Tibial artery (tissue), 4 donors: ENCODE data around the gene CFAP107.
"Not testable (repeated sequence)": the region's sequence is repeated elsewhere in the genome, so short reads cannot be mapped to it uniquely, and the experiment has no call there.

Source experiments
- DNase-seq, 2 donors: peaks; one replicate each; pipeline ENCODE4 v3.0.0-alpha.2; 2019
- H3K27ac ChIP-seq, 2 donors: fragments of 200-600 bp; sonication (generic) in 1 of 2; 1 replicate in 1 of 2; 2 replicates in 1 of 2; pipeline ENCODE4 v1.5.1; 2018 to 2019; ENCODE audit warnings: mild to moderate bottlenecking in 1 of 2
- H3K27me3 ChIP-seq, 2 donors: fragments of 200-600 bp; sonication (generic) in 1 of 2; one replicate each; pipeline versions ENCODE4 v1.5.1 to v1.6.0; 2016 to 2019
- H3K36me3 ChIP-seq, 3 donors: fragments of 200-600 bp; sonication (generic) in 2 of 3; one replicate each; pipeline ENCODE4 v1.5.1; 2016 to 2019; ENCODE audit warnings: mild to moderate bottlenecking in 2 of 3
- H3K4me1 ChIP-seq, 4 donors: fragments of 200-600 bp; sonication (generic) in 2 of 4; 1 replicate in 3 of 4; 2 replicates in 1 of 4; pipeline ENCODE4 v1.5.1; 2016 to 2019
- H3K4me3 ChIP-seq, 2 donors: fragments of 200-600 bp; sonication (generic) in 1 of 2; 1 replicate in 1 of 2; 2 replicates in 1 of 2; pipeline ENCODE4 v1.5.1; 2018 to 2019; ENCODE audit warnings: mild to moderate bottlenecking in 2 of 2
- H3K9me3 ChIP-seq, 3 donors: fragments of 200-600 bp; sonication (generic) in 1 of 3; one replicate each; pipeline ENCODE4 v1.5.1; 2016 to 2019
- intact Hi-C: fragments of 100-400 bp; cut with DNase I; formaldehyde crosslinking; loops from one replicate; pipeline ENCODE4 v1.15.0; 2023; ENCODE audit warnings: low total_unique reads
- TF ChIP-seq, protein P1 (sequence below), 2 experiments: fragments of 200-600 bp in 1 of 2; fragments of 450-650 bp in 1 of 2; IDR thresholded peaks; one replicate each; pipeline ENCODE4 v1.5.1; 2017 to 2019; ENCODE audit warnings: antibody characterized with exemption in 2 of 2, mild to moderate bottlenecking in 1 of 2, moderate library complexity in 1 of 2

CFAP107 gene

DNA sequence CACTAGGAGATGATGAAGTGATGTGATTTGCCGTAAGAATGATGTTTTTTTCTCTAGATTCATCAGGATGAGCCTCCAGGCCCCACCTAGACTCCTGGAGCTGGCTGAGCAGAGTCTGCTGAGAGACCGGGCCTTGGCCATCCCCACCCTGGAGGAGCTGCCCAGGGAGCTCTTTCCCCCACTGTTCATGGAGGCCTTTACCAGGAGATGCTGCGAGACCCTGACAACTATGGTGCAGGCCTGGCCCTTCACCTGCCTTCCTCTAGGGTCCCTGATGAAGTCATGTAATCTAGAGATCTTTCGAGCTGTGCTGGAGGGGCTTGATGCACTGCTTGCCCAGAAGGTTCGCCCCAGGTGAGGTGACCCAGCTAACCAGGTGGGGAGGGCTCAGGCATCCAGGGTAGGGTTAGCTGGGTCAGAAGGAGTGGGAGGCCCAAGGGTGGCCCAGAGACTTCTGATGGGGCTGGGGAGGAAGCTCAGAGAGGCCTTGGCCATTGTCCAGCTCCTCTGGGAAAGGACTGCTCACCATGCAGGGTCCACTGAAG is 28.9 kb downstream of the CFAP107 start:
- no peak overlapping the region for H3K27ac ChIP-seq
- no peaks in the 10 kb centered on the region for H3K36me3 ChIP-seq
- DNase-seq, result no peak
- peaks cover 0 to 13% of the 10 kb centered on the region in 2 donors for H3K27me3 ChIP-seq
- TF ChIP-seq, protein P1, sequence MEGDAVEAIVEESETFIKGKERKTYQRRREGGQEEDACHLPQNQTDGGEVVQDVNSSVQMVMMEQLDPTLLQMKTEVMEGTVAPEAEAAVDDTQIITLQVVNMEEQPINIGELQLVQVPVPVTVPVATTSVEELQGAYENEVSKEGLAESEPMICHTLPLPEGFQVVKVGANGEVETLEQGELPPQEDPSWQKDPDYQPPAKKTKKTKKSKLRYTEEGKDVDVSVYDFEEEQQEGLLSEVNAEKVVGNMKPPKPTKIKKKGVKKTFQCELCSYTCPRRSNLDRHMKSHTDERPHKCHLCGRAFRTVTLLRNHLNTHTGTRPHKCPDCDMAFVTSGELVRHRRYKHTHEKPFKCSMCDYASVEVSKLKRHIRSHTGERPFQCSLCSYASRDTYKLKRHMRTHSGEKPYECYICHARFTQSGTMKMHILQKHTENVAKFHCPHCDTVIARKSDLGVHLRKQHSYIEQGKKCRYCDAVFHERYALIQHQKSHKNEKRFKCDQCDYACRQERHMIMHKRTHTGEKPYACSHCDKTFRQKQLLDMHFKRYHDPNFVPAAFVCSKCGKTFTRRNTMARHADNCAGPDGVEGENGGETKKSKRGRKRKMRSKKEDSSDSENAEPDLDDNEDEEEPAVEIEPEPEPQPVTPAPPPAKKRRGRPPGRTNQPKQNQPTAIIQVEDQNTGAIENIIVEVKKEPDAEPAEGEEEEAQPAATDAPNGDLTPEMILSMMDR (IDR thresholded peaks at IDR 0.05), result no peak
- H3K9me3 ChIP-seq, result no peaks in the 10 kb centered on the region
- no peak overlapping the region for H3K4me3 ChIP-seq
- no peaks in the 10 kb centered on the region for H3K4me1 ChIP-seq
- intact Hi-C loops, result no loop called here

DNA sequence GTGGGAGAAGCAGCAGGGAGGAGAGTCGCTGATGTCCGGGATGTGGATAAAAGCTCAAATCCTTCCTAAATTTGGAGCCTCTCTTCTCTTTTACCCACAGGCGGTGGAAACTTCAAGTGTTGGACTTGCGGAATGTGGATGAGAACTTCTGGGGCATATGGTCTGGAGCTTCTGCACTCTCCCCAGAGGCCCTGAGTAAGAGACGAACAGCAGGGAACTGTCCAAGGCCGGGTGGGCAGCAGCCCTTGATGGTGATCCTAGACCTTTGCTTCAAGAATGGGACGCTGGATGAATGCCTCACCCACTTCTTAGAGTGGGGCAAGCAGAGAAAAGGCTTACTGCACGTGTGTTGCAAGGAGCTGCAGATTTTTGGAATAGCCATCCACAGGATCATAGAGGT is 29.4 kb downstream of the CFAP107 start:
- Histone ChIP-seq H3K9me3 (no peaks in the 10 kb centered on the region), H3K36me3 (no peaks in the 10 kb centered on the region), H3K27ac (no peak overlapping the region), H3K4me1 (no peaks in the 10 kb centered on the region), H3K27me3 (peaks cover 0 to 7% of the 10 kb centered on the region in 2 donors), H3K4me3 (no peak overlapping the region)
- no peak for DNase-seq
- intact Hi-C loops, result no loop called here
- TF ChIP-seq, protein P1 (IDR thresholded peaks at IDR 0.05), result no peak

DNA sequence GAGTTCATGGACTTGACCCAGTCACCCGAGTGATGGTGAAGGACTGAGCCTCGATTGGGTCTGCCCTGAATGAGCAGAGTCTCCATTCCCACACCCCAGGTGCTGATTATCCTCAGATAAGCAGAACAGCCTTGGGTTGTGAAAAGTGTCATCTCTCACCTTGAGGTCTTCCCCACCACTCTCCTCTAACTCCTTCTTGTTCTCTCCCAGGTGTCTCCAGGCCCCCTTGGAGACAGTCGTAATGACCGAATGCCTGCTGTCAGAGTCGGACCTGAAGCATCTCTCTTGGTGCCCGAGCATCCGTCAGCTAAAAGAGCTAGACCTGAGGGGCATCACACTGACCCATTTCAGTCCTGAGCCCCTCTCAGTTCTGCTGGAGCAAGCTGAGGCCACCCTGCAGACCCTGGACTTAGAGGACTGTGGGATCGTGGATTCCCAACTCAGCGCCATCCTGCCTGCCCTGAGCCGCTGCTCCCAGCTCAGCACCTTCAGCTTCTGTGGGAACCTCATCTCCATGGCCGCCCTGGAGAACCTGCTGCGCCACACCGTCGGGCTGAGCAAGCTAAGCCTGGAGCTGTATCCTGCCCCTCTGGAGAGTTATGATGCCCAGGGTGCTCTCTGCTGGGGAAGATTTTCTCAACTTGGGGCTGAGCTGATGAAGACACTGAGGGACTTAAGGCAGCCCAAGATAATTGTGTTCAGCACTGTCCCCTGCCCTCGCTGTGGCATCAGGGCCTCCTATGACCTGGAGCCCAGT is 31.0 kb downstream of the CFAP107 start:
- H3K27me3 ChIP-seq, result no peaks in the 10 kb centered on the region
- H3K27ac ChIP-seq, result no peak overlapping the region
- no peaks in the 10 kb centered on the region for H3K4me1 ChIP-seq
- intact Hi-C loops, result no loop called here
- H3K4me3 ChIP-seq, result no peak overlapping the region
- no peaks in the 10 kb centered on the region for H3K36me3 ChIP-seq
- TF ChIP-seq, protein P1 (IDR thresholded peaks at IDR 0.05), result no peak
- no peak for DNase-seq
- no peaks in the 10 kb centered on the region for H3K9me3 ChIP-seq

DNA sequence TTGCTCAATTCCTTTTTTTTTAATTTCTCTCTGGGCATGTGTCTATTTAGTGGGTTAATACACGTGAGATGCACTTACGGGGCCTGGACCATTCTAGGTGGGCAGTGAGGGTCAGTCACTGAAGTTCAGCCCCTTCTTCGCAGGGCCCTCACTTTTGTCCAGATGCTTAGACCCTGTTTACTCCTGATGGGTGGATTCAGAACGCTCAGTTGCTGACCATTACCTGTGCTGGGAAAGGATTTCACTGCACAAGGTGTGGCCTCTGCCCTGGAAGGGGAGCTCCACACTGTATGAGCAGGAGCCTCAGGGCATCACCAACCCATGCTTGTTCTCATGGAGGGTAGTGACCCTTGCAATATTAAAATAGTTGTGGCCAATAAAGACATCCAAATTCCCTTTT is 32.1 kb downstream of the CFAP107 start:
- no peaks in the 10 kb centered on the region for H3K27me3 ChIP-seq
- TF ChIP-seq, protein P1 (IDR thresholded peaks at IDR 0.05), result no peak

DNA sequence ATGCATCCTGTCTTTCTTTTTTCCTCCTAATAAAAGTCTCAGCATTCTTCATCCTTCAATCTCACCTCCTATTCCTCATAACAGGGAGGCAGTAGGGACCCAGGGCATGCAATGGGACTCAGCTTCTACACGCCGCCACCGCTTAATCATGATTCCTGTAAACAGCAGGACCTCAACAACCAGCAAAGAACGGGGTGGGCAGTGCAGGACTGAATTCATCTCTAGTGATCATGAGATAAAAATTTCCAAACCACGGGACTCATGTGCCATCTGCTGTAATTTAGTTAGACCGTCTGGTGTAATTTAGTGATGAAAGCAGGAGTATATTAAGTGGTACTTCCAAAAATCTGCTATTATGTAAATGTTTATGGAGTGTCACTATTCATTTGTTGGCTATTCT is 32.9 kb downstream of the CFAP107 start:
- Histone ChIP-seq H3K4me3 (no peak overlapping the region), H3K36me3 (no peaks in the 10 kb centered on the region), H3K4me1 (no peaks in the 10 kb centered on the region), H3K9me3 (peaks cover 0 to 2% (median 1%) of the 10 kb centered on the region in 3 donors), H3K27ac (no peak overlapping the region), H3K27me3 (peaks cover 0 to 2% of the 10 kb centered on the region in 2 donors)
- TF ChIP-seq, protein P1 (IDR thresholded peaks at IDR 0.05), result no peak
- intact Hi-C loops, result no loop called here
- DNase-seq, result no peak

More for the DNA sequence above, 32.1 kb downstream of the CFAP107 start:
- no peak overlapping the region for H3K27ac ChIP-seq
- H3K36me3 ChIP-seq, result no peaks in the 10 kb centered on the region
- no peak overlapping the region for H3K4me3 ChIP-seq
- no peak for DNase-seq
- intact Hi-C loops, result no loop called here
- H3K4me1 ChIP-seq, result no peaks in the 10 kb centered on the region
- H3K9me3 ChIP-seq, result no peaks in the 10 kb centered on the region

DNA sequence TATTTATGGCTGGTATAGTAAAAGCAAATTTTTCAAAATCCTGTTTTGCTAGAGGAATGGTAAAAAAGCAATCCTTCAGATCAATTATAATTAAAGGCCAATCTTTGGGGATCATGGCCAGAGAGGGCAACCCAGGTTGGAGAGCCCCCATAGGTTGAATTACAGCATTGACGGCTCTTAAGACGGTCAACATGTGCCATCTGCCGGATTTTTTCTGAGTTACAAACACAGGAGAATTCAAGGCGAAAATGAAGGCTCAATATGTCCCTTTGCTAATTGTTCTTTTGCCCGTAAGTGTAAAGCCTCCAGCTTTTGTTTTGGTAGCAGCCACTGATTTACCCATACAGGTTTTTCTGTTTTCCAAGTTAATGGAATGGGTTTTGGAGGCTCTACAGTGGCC is 35.5 kb downstream of the CFAP107 start:
- DNase-seq, intact Hi-C loops, H3K4me3 ChIP-seq: not testable (repeated sequence)

DNA sequence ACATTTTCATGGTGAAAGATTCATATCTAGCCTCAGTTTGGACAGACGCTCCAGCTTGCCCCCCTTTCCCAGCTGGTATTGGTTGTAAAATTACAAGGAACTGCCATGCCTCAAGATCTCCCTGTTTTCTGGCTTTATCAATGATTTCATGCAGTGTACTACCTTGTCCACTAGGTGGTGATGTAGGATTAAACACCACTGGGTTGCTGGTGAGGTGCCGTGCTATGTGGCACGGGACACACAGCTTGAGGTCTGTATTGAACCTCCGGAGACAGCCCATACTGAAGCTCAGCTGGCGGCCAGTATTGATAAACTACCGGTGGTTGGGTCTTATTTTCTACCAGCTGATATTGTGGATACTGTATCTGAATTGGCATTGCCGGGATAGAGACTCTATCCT is 37.8 kb downstream of the CFAP107 start:
- intact Hi-C loops, H3K27ac ChIP-seq: not testable (repeated sequence)
- H3K9me3 ChIP-seq, result peaks cover 0 to 17% (median 14%) of the 10 kb centered on the region in 3 donors

More for the DNA sequence above, 35.5 kb downstream of the CFAP107 start:
- not testable (repeated sequence) for H3K27ac ChIP-seq, H3K4me1 ChIP-seq, H3K27me3 ChIP-seq, H3K36me3 ChIP-seq
- H3K9me3 ChIP-seq, result peaks cover 0 to 17% (median 14%) of the 10 kb centered on the region in 3 donors

DNA sequence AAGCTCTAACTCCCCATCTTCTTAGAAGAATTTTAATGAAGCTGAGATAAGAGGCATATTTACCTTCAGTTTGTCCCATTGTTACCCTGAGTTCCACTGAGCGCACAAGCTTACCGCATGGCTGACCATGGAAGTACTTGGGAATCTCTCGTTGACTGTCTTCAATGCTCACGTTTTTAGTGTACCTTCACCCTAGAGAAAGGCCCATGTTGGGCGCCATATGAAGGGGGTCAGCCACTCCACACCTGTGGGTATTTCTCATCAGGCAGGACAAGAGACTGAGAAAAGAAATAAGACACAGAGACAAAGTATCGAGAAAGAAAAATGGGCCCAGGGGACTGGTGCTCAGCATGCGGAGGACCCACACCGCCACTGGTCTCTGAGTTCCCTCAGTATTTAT is 38.7 kb downstream of the CFAP107 start:
- H3K4me3 ChIP-seq, intact Hi-C loops, H3K27me3 ChIP-seq, H3K27ac ChIP-seq, H3K36me3 ChIP-seq, H3K4me1 ChIP-seq, DNase-seq: not testable (repeated sequence)
- peaks cover 0 to 17% (median 14%) of the 10 kb centered on the region in 3 donors for H3K9me3 ChIP-seq

More for the DNA sequence above, 37.8 kb downstream of the CFAP107 start:
- not testable (repeated sequence) for DNase-seq, H3K27me3 ChIP-seq, H3K4me3 ChIP-seq, H3K4me1 ChIP-seq, H3K36me3 ChIP-seq

DNA sequence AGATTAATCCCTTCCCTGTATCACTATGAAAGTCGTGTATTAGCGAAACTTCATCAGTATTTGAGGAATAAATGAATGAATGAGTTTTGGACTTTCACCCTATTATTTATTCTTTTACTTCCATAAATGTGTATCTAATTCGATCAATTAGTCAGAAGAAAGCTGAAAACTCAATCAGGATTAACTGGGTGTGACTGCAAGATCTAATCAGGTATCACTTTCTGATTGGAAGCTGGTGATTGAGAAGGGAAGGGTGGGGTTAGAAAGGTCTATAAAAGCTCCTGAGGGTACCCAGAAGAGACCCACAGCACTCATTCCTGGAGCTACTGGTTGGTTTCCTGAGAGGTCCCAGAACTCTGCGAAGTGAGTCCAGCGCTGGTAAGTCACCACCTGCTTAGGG is 45.1 kb downstream of the CFAP107 start, which contains the start of gene PRAMEF1:
TSS of gene PRAMEF1 (plus strand) at position 301 of the 400 bp plus-strand sequence. CDS start 1,831 bp downstream, outside the sequence.
- H3K9me3 ChIP-seq, H3K4me1 ChIP-seq, H3K36me3 ChIP-seq, H3K27ac ChIP-seq, DNase-seq, intact Hi-C loops, H3K4me3 ChIP-seq, H3K27me3 ChIP-seq: not testable (repeated sequence)
